Neural cell (in vitro differentiated cells): ENCODE results near the gene BHLHE23.

ENCODE experiments used
- CTCF ChIP-seq: fragments of 450-650 bp; IDR thresholded peaks from 2 replicates; pipeline ENCODE4 v1.5.1; 2014; ENCODE audit warnings: antibody characterized with exemption, mild to moderate bottlenecking, moderate library complexity; ENCODE audit not compliant: poor library complexity, severe bottlenecking
- EZH2 ChIP-seq: fragments of 200-600, 300-800 bp; shearing (Covaris generic), sonication (generic); IDR thresholded peaks from 2 replicates; pipeline ENCODE4 v1.6.1; 2014; ENCODE audit warnings: antibody characterized with exemption, low read length, borderline replicate concordance, mild to moderate bottlenecking; ENCODE audit not compliant: insufficient read depth, poor library complexity, severe bottlenecking
- POLR2AphosphoS5 ChIP-seq: IDR thresholded peaks from 2 replicates; pipeline ENCODE4 v1.6.1; 2012
- RAD21 ChIP-seq: fragments of 450-650 bp; conservative IDR thresholded peaks from 2 replicates; pipeline ENCODE4 v1.6.1; 2014; ENCODE audit warnings: antibody characterized with exemption, mild to moderate bottlenecking, moderate library complexity
- REST ChIP-seq: IDR thresholded peaks from 2 replicates; pipeline ENCODE4 v1.6.1; 2012; ENCODE audit warnings: borderline replicate concordance
- SMC3 ChIP-seq: fragments of 450-650 bp; conservative IDR thresholded peaks from 2 replicates; pipeline ENCODE4 v1.6.1; 2014; ENCODE audit warnings: antibody characterized with exemption, mild to moderate bottlenecking, moderate library complexity; ENCODE audit not compliant: poor library complexity

DNA sequence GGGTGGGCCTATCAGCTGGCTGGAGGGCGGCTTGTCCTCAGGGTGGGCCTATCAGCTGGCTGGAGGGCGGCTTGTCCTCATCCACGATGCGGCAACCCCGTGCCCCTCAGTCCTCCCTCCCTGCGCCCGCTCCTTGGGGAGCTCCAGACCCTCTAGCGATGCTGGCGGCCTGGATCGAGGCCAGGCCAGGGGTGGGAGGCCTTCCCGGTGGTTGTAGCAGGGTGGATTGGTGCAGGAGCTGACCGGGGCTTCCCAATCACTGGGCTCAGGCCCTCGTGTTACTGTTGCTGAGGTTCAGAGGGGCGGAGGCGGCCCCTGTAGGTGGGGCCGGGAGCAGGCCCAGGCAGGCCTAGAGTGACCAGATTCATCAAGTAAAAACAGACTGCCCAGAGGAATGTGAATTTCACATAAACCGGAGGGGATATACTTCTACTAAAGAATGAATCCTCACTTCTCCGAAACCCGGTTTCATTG, 45.4 kb downstream of the BHLHE23 start:
- TF ChIP-seq CTCF (no peak), EZH2 (no peak), REST (no peak), RAD21 (no peak), POLR2AphosphoS5 (no peak), SMC3 (no peak)
